Mesenteric fat pad (tissue), 1 donor: Measurements from ENCODE around the gene PFDN2. TPM values are rescaled to one million over a fixed set of nuclear protein-coding genes. Genes with fewer than 3 reads are reported as not detected.

Experiments used
- DNase-seq: peaks from one replicate; pipeline ENCODE4 v3.0.0-alpha.2; 2020; ENCODE audit warnings: low spot score
- long read RNA-seq: library from polyadenylated mRNA; unstranded; transcript quantifications from one replicate; pipeline ENCODE4 v2.0.0, GENCODE V29; 2020
- total RNA-seq: library from RNA; stranded (reverse); fragmentation: NEBNext Ultra II Directional; extraction: Animal tissue kit (Norgen Biotek cat#: 25700); gene quantifications from one replicate; pipeline ENCODE4 v1.2.1, GENCODE V29; 2021
- donor health status: DM: yes; HTN: yes; CAD: no.

Gene PFDN2, protein sequence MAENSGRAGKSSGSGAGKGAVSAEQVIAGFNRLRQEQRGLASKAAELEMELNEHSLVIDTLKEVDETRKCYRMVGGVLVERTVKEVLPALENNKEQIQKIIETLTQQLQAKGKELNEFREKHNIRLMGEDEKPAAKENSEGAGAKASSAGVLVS
- 66.9 TPM for total RNA-seq
- long read RNA-seq, transcript PFDN2-201 (4 exons, 677 nt), result major isoform, 16 of 21 reads
- long read RNA-seq, partial matches to known transcripts, result 2 of 21 reads
- long read RNA-seq, other reads (novel, unspliced or antisense), result 3 of 21 reads

DNA sequence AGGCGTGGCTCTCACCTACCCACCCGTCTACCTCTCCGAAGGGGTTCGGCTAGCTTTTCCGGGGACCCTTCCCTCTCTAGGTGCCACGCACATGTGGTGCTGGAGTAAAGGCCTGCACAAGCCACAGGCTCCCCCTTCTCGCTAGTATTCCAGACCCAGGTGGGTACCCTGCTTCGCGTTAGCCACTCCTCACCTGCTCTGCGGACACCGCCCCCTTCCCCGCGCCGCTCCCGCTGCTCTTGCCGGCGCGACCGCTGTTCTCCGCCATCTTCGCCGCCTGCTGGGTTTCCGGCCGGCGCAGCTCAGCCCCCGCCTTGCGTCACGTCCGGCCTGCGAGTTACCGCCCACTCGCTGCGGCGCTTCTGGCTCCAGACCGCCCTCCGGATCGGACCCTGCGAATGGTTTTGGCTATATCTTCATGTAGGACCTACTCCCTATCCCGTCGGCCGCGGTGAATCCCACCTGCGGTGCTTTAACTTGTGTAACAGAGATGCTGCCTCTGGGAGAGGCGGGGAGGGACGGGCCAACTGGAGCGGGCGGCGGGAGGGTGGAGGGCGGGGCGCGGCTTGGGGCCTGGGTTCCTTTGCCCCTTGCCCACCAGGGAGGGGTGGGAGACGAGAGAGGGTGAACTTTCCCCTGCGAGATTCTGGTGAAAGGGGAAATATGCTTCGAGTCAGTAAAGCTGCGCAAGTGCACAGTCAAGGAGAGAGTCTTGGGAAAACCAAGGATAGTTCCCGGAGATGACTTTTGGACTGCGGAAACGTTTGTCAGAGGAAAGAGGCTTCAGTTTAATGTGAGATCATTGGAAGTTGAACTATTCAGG, at the start of gene PFDN2, which contains the start of gene NIT1:
PFDN2 (minus strand) TSS at position 279 of the 823 bp plus-strand sequence; CDS start at position 268, 11 bp downstream.
NIT1 (plus strand) TSS at position 347 of the 823 bp plus-strand sequence; CDS start at position 419, 72 bp downstream.
- DNase-seq, result peak; percentile 97

DNA sequence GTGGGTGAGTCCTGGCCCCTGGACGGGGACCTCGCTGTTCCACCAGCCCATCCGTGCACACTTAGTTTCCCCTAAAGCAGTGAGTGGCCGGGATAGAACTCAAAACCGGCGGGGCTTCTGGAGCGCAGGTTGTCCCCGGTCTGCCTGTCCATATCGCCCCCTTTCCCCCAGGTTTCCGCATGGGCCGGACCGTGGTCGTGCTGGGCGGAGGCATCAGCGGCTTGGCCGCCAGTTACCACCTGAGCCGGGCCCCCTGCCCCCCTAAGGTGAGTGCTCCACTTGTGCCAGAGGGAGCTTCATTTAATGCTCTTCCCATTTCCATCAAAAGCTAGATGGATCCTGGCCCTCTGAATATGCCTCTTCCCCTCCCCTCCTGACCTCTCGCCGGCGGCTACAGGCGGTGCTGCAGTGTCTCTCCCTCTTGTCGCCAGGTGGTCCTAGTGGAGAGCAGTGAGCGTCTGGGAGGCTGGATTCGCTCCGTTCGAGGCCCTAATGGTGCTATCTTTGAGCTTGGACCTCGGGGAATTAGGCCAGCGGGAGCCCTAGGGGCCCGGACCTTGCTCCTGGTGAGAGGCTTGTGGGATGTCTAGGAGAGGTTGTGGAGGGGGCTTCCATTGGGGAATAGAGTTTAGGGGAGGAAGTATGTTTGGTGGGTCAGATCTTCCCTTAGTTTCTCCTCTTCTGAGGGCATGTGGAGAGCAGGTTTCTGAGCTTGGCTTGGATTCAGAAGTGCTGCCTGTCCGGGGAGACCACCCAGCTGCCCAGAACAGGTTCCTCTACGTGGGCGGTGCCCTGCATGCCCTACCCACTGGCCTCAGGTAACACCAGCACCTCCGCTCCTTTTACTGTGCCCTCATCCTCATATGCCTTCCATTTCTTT, 49.1 kb upstream of the PFDN2 start:
- DNase-seq, result no peak

DNA sequence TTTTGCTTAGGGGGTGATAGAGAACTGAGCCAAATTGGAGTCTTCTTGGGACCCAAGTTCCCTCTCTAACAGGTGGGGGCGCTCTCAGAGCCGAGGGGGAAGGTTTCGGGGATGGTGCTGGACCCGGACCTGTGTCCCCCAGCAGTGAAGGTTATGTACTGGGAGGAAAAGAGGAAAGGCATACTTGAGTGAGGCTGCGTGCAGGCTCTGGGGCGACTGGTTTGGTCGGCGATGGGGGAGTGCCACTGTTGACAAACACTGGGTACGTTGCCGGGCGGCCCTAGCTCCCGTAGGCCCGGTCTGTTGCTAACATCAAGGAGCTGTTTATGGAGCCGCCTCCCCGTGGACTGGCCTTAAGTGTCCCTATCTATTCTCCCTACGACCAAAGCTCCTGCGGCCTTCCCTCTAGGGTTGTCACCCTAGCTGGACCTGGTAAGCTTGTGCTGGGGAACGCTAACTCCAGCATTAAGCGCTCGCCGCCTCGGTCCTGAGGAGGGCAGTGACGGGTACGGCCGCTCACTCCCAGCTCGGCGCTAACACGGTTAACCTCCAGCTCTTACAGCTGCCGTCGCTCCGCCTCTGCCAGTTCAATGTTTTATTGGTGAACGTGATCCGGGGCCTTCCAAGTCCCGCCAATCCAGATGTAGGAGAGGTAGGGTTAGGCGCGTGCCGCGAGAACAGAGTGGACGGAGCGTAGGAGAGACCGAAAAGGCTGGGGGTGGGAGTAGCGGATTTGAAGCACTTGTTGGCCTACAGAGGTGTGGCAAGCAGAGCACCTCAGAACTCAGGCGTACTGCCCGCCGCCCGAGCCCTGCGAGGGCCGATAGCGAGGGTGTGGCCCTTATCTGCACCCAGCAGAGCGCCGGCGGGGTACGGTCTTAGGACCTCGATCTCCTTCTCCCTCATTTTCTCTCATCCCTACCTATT, 48.2 kb upstream of the PFDN2 start, which contains the start of gene PPOX:
PPOX (plus strand) TSS at position 685 of the 927 bp plus-strand sequence. CDS start 422 bp downstream, outside the sequence.
- peak; percentile 97 for DNase-seq

DNA sequence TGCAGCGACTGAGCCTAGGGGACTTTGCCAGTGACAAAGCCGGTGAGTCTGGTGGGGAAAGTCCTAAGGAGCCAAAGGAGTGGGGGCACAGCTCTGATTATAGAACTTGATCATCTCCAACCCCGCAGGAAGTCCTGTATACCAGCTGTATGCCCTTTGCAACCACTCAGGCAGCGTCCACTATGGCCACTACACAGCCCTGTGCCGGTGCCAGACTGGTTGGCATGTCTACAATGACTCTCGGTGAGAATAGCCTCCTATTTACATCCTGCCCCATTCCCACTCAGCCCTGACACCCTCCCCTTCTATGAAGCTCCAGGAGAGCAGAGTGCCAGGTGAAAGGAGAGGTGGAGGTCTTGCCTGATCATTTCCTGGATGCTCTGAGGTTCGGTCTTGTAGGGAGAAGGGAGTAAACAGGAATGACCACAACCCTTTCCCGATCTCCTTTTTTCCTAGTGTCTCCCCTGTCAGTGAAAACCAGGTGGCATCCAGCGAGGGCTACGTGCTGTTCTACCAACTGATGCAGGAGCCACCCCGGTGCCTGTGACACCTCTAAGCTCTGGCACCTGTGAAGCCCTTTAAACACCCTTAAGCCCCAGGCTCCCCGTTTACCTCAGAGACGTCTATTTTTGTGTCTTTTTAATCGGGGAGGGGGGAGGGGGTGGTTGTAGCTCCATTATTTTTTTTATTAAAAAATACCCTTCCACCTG, 47.2 kb upstream of the PFDN2 start:
- DNase-seq, result no peak

DNA sequence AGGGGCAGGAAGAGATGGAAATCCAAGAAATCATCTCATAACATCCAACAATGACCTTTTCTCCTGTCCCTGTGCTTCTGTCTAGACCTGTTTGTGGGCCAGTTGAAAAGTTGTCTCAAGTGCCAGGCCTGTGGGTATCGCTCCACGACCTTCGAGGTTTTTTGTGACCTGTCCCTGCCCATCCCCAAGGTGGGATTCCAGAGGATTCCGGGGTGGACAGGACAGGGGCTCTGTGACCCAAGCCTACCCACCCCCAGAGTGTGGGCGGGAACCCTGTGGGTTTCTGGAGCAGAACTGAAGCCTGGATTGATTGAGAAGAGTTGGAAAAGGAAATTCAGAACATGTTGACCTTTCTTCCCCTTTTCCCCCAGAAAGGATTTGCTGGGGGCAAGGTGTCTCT, 46.0 kb upstream of the PFDN2 start:
- DNase-seq, result no peak

DNA sequence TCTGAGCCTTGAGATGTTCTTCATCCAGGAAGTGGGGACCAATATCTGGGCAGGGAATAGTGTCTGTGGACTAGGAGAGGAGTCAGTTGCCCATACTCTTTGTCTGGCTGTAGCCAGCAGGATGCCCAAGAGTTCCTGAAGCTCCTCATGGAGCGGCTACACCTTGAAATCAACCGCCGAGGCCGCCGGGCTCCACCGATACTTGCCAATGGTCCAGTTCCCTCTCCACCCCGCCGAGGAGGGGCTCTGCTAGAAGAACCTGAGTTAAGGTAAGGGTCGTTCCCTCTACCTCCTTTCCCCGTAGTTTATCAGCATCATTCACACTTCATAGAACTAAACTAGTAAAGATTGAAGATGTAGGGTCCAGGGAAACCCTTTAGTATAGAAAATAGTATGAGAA, 45.0 kb upstream of the PFDN2 start:
- peak; percentile 69 for DNase-seq

DNA sequence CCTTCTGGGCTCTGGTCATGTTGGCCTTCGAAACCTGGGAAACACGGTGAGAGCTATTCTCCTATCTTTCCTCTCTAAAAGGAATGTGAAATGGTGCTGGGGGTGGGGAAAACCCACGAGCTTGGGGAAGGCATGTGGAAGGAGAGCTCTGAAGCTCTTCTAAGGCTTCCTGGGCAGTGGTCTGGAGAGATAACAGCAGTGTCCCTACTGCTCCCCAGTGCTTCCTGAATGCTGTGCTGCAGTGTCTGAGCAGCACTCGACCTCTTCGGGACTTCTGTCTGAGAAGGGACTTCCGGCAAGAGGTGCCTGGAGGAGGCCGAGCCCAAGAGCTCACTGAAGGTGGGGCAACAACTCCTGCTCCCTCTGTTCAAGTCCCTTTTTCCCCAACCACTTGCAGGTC, 44.2 kb upstream of the PFDN2 start:
- peak; percentile 64 for DNase-seq

DNA sequence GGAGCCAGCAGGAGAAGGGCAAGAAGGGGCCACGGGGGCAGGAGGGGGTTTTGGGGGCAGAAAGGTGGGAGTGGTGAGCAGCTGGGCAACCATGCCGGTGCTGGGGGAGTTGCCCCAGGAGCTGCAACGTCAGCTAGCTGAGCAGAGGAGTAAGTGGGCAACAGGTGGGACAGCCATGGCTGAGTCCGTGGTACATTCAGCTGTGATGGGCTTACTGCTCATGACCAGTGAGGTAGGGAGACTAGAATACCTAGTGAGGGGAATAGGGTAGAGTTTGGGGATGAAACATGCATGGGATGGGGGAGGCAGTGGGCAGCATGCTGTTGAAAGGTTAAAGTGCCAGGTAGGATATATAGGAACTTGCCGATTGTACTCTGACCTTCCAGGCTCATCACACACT, 43.8 kb upstream of the PFDN2 start:
- DNase-seq, result no peak

DNA sequence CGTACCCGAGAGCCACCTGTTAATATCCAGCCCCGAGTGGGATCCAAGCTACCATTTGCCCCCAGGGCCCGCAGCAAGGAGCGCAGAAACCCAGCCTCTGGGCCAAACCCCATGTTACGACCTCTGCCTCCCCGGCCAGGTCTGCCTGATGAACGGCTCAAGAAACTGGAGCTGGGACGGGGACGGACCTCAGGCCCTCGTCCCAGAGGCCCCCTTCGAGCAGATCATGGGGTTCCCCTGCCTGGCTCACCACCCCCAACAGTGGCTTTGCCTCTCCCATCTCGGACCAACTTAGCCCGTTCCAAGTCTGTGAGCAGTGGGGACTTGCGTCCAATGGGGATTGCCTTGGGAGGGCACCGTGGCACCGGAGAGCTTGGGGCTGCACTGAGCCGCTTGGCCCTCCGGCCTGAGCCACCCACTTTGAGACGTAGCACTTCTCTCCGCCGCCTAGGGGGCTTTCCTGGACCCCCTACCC, 42.9 kb upstream of the PFDN2 start:
- DNase-seq, result no peak

DNA sequence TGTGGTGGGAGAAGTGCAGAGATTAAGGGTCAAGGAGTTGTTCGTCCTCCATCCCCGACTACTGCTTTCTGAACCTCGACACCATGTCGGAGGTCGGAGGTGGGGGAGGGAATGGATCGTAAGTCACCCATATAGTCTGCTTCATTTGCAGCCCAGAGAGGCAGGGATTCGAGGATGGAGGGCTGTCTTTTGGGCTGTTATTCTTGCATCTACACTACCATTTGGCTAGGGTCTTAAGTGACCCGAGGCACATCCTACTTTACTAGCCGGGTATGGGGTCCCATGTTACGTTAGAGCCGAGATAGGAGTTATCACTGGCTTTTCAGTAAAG, 42.0 kb upstream of the PFDN2 start:
- DNase-seq, result no peak

DNA sequence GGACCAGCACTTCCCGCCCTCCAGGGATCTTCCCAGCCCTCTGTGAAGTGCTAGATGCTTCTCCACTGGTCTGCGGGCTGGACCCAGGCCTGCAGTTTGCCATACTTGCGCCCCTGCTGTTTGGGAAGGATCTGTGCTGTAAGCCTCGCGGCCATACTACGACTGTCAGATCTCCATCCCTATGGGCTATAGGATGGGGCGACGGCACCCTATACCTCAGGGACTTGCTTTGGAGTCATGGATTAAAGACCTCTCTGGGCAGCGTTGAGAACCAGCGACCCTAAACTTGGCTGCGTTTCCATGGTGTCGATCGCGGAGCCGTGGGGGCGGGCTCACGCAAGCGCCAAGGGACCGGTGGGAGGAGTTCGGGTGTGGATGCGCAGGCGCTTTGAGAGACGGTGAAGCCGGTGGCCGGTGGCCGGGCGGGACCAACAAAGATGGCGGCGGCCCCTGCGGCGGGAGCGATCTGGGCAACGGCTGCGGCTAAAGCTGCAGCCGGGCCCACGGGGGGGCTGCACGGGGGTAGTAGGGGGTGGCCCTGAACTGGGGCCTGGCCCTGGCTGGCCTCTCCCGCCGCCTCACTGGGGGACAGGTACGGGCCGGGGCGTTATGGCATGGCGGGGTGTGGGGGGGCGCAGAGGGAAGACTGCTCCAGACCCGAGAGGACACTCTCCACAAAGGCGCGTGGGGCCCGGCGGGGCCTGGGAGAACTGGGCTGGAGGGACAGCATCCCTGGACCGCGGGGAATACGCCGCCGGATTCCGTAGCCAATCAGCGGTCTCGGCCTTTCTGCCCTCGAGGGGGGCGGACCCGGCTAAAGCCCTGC, 41.5 kb upstream of the PFDN2 start, which contains the start of gene USP21:
USP21 (plus strand) TSS at position 414 of the 826 bp plus-strand sequence. CDS start 1,141 bp downstream, outside the sequence.
- DNase-seq, result peak; percentile 98

DNA sequence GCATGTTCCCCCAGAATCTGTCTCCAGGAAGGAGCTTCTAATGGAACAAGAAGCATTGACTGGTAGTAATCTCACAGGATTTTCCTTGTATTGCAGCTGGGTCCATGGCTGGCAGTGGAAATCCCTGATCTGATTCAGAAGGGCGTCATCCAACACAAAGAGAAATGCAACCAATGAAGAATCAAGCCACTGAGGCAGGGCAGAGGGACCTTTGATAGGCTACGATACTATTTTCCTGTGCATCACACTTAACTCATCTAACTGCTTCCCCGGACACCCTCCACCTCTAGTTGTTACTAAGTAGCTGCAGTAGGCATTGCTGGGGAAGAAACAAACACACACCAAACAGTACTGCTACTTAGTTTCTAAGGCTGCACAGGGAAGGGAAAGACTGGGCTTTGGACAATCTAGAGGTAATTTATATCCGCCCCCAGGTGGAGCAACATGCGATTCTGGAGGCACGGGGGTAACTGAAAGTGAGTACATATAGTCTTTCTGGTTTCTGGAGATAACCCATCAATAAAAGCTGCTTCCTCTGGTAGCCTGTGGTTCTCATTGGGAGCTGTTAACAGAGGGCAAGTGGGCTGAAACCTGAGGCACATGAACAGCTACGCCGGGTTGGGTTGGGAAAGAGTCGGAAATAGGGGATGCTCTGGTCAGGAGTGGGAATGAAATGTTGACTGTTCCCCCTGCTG, 40.6 kb upstream of the PFDN2 start:
- DNase-seq, result no peak

DNA sequence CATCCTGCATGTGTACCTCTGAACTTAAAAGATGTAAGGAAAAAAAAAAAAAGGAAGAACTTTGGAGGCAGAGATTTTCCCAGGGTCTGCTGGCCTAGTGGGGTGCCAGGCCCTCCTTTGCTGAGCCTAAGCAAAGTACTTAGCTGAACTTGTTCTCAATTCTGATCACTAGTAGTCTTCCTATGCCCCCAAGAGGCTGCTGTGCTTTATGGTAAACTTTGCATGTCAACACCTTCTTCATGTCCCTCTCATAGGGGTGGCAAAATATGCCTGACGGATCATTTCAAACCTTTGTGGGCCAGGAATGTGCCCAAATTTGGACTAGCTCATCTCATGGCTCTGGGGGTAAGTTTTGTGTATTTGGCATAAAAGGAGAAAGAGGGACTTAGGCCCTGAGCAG, 40.0 kb upstream of the PFDN2 start:
- no peak for DNase-seq

DNA sequence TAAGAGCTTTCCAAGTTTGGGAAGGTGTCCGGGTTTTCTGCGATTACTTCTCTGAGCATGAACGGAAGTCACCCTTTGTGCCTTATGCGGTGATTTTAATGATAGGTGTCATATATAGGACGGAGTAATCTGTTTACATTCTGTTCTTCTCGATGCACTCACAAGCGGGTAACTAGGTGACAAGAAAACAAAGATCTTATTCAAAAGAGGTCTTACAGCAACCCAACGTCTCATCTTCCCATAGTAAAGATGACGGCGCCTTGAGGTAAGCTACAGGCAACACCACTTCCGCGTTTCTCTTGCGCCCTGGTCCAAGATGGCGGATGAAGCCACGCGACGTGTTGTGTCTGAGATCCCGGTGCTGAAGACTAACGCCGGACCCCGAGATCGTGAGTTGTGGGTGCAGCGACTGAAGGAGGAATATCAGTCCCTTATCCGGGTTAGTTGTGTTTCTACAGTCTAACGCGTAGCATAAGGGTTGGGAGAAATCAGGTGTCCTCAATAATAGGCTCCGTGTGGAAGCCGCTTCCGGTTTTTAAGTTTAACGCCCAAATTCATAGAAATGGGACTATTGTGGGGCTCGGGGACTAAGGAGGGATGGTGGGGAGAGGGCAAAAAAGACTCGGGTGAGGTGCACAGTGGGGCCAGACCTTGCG, 36.0 kb upstream of the PFDN2 start, which contains the start of gene UFC1:
UFC1 (plus strand) TSS at position 297 of the 656 bp plus-strand sequence; CDS start at position 317, 20 bp downstream.
- no peak for DNase-seq

DNA sequence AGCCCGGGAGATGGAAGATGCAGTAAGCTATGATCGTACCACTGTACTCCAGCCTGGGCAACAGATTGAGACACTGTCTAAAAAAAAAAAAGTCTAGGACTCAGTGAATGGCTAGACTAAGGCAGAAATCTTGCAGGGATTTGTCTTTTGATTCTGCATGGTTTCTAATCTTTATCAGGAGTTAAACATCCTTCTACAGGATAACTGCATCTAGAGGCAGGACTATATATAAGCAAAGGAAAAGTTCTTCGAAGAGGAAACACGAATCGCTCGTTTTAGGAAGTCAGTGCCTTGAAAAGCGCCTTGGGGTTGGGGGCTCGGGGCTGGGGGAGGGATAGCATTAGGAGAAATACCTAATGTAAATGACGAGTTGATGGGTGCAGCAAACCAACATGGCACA, 35.3 kb upstream of the PFDN2 start:
- no peak for DNase-seq

DNA sequence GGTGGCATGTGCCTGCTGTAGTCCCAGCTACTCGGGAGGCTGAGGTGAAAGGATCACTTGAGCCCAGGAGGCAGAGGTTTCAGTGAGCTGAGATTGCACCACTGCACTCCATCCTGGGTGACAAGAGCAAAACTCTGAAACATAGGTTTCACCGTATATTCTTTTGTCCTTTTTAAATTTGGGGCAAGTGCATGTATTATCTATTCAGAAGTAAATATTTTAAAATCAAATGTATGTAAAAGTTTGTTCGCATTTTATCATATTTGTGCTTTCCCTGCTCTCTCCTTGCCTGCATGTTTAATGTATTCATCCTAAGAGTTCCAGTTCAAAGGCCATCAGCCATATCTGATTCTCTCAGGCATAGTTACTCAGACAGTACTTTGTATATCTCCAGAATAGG, 28.0 kb upstream of the PFDN2 start:
- DNase-seq, result no peak

DNA sequence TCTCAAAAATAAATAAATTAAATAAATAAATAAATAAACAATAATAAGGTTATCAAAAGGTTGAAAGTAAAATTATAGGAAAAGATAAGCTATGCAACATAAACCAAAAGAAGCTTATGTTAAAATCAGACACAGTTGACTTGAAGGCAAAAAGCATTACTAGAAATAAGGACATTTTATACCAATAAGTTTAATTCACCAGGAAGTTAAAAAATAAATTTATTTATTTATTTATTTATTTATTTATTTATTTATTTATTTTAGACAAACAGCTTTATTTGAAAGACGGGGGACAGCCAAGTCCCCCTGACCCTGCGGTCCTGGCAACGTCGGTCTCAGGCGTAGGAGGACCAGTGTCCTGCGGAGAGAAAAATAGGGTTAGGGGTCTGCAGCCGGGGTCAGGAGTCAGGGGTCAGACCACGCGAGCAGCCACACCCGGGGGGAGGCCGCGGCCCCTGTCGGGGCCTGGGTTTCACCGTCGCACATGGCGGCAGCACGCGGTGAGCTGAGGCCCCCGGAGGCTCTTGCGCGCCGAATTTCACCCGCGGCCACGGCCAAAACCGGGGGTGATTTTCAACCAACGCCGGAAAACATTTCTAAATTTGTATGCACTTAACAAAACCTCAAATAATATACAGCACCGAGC, 23.0 kb upstream of the PFDN2 start:
- no peak for DNase-seq
